H1 (cell line): ENCODE results near the gene CDK8. TPM values are rescaled to one million over a fixed set of nuclear protein-coding genes. Genes with fewer than 3 reads are reported as not detected.

ENCODE experiments used
- CTCF ChIA-PET: fragments of 300-600 bp; sonication (Branson Sonifier 250); formaldehyde crosslinking; loops from one replicate; lab custom pipeline; 2021; ENCODE audit not compliant: partially characterized antibody; lab: Charles Lee
- POLR2A ChIA-PET: fragments of 300-600 bp; sonication (Branson Sonifier 250); formaldehyde crosslinking; loops from one replicate; lab custom pipeline; 2021; ENCODE audit warnings: inconsistent platforms; ENCODE audit not compliant: partially characterized antibody; lab: Charles Lee
- DNase-seq, 2 experiments: peaks; one replicate each; pipeline versions ENCODE4 v3.0.0 to v3.0.0-alpha.2; 2010 to 2022; ENCODE audit warnings: low spot score in 2 of 2, low read depth in 1 of 2, mixed read lengths in 1 of 2
- FAIRE-seq: peaks from 2 replicates; lab custom pipeline; 2011; peaks lifted over from hg19 to GRCh38; lab: Jason Lieb, UNC
- H2AFZ ChIP-seq: 2 replicates; pipeline ENCODE4 v1.8.1; 2012; ENCODE audit warnings: low read length, inconsistent platforms
- H2AK5ac ChIP-seq: 2 replicates; pipeline ENCODE4 v1.6.1; 2013; ENCODE audit warnings: low read depth, low read length
- H2BK120ac ChIP-seq: replicated peaks from 2 replicates; pipeline ENCODE3; 2013; ENCODE audit warnings: low read depth, low read length, inconsistent platforms
- H2BK12ac ChIP-seq: 2 replicates; pipeline ENCODE4 v1.6.1; 2013; ENCODE audit warnings: low read depth, low read length
- H2BK15ac ChIP-seq: 2 replicates; pipeline ENCODE4 v1.6.1; 2013; ENCODE audit warnings: low read length
- H2BK20ac ChIP-seq: 2 replicates; pipeline ENCODE4 v1.6.1; 2013; ENCODE audit warnings: low read length
- H2BK5ac ChIP-seq: 2 replicates; pipeline ENCODE4 v1.6.1; 2013; ENCODE audit warnings: low read depth, low read length
- H3K14ac ChIP-seq: 2 replicates; pipeline ENCODE4 v1.6.1; 2013; ENCODE audit warnings: inconsistent platforms; ENCODE audit not compliant: insufficient read length
- H3K18ac ChIP-seq: 2 replicates; pipeline ENCODE4 v1.6.1; 2013; ENCODE audit warnings: low read length; ENCODE audit errors: extremely low read depth
- H3K23ac ChIP-seq: 2 replicates; pipeline ENCODE4 v1.6.1; 2013; ENCODE audit warnings: inconsistent platforms; ENCODE audit not compliant: insufficient read length
- H3K23me2 ChIP-seq: 2 replicates; pipeline ENCODE4 v1.6.1; 2013; ENCODE audit warnings: low read depth, low read length
- H3K27ac ChIP-seq: 2 replicates; pipeline ENCODE4 v1.6.1; 2011; ENCODE audit warnings: low read depth, low read length, inconsistent platforms
- H3K27me3 ChIP-seq, 4 experiments: replicated peaks in 1 of 4; 1 replicate in 1 of 4; 2 replicates in 3 of 4; pipeline versions ENCODE4 v1.6.1 to v1.8.1; 2011 to 2013; ENCODE audit warnings: low read length in 3 of 4, mild to moderate bottlenecking in 3 of 4, inconsistent platforms in 2 of 4, mixed read lengths in 2 of 4, moderate library complexity in 1 of 4; ENCODE audit not compliant: control insufficient read depth in 3 of 4, insufficient read depth in 3 of 4; ENCODE audit errors: extremely low read depth in 1 of 4
- H3K36me3 ChIP-seq, 4 experiments: 2 replicates each; pipeline versions ENCODE4 v1.6.1 to v1.8.1; 2011 to 2013; ENCODE audit warnings: mild to moderate bottlenecking in 4 of 4, low read length in 3 of 4, moderate library complexity in 2 of 4, control low read depth in 1 of 4, inconsistent platforms in 1 of 4; ENCODE audit not compliant: insufficient read depth in 4 of 4, control insufficient read depth in 2 of 4
- H3K4ac ChIP-seq: replicated peaks from 2 replicates; pipeline ENCODE3; 2013; ENCODE audit warnings: low read length, low read depth, mixed read lengths, inconsistent platforms; ENCODE audit not compliant: insufficient read length
- H3K4me1 ChIP-seq, 4 experiments: replicated peaks in 1 of 4; 1 replicate in 1 of 4; 2 replicates in 3 of 4; pipeline versions ENCODE4 v1.6.1 to v1.8.1; 2011 to 2013; ENCODE audit warnings: low read length in 3 of 4, inconsistent platforms in 2 of 4, mixed read lengths in 1 of 4; ENCODE audit not compliant: insufficient read depth in 4 of 4, control insufficient read depth in 3 of 4
- H3K4me2 ChIP-seq, 2 experiments: 2 replicates each; pipeline versions ENCODE4 v1.6.1 to v1.8.1; 2011 to 2013; ENCODE audit warnings: low read depth in 2 of 2, low read length in 2 of 2, control low read depth in 1 of 2, inconsistent platforms in 1 of 2, mild to moderate bottlenecking in 1 of 2; ENCODE audit not compliant: insufficient read depth in 1 of 2
- H3K4me3 ChIP-seq, 4 experiments: fragments of 200-600, 300-600 bp in 1 of 4; sonication (generic), shearing (Covaris generic), sonication (Bioruptor Twin) in 1 of 4; 2 replicates each; pipeline versions ENCODE4 v1.5.1 to v1.8.1; 2011 to 2016; ENCODE audit warnings: low read length in 4 of 4, low read depth in 3 of 4, control low read depth in 2 of 4, inconsistent platforms in 2 of 4, mild to moderate bottlenecking in 2 of 4, mixed read lengths in 1 of 4, moderate library complexity in 1 of 4; ENCODE audit not compliant: insufficient read depth in 2 of 4; ENCODE audit errors: extremely low read depth in 1 of 4
- H3K56ac ChIP-seq: replicated peaks from 2 replicates; pipeline ENCODE3; 2013; ENCODE audit warnings: low read depth, mild to moderate bottlenecking, mixed read lengths, low read length, inconsistent platforms; ENCODE audit not compliant: insufficient read length
- H3K79me1 ChIP-seq: 2 replicates; pipeline ENCODE4 v1.6.1; 2013; ENCODE audit warnings: low read depth, low read length, control low read depth
- H3K79me2 ChIP-seq, 2 experiments: 2 replicates each; pipeline versions ENCODE4 v1.6.1 to v1.8.1; 2012 to 2013; ENCODE audit warnings: low read length in 2 of 2, mild to moderate bottlenecking in 2 of 2, inconsistent platforms in 1 of 2; ENCODE audit not compliant: insufficient read depth in 2 of 2, control insufficient read depth in 1 of 2
- H3K9ac ChIP-seq, 4 experiments: replicated peaks in 1 of 4; 1 replicate in 1 of 4; 2 replicates in 3 of 4; pipeline versions ENCODE4 v1.6.1 to v1.8.1; 2011 to 2013; ENCODE audit warnings: low read depth in 3 of 4, low read length in 3 of 4, control low read depth in 2 of 4, mild to moderate bottlenecking in 2 of 4, moderate library complexity in 2 of 4, inconsistent platforms in 1 of 4; ENCODE audit errors: extremely low read depth in 1 of 4
- H3K9me3 ChIP-seq, 2 experiments: 2 replicates each; pipeline versions ENCODE4 v1.6.1 to v1.8.1; 2012 to 2013; ENCODE audit warnings: mild to moderate bottlenecking in 2 of 2, moderate library complexity in 2 of 2, control low read depth in 1 of 2, inconsistent platforms in 1 of 2, low read depth in 1 of 2, low read length in 1 of 2, mixed read lengths in 1 of 2; ENCODE audit not compliant: insufficient read depth in 2 of 2
- H4K20me1 ChIP-seq, 2 experiments: replicated peaks in 1 of 2; 2 replicates each; pipeline versions ENCODE3 to v1.8.1; 2011 to 2013; ENCODE audit warnings: inconsistent platforms in 2 of 2, low read length in 2 of 2, mild to moderate bottlenecking in 1 of 2; ENCODE audit not compliant: insufficient read depth in 2 of 2, control insufficient read depth in 1 of 2
- H4K5ac ChIP-seq: 2 replicates; pipeline ENCODE4 v1.6.1; 2013; ENCODE audit warnings: low read length, low read depth, mixed read lengths, inconsistent platforms; ENCODE audit not compliant: insufficient read length
- H4K8ac ChIP-seq: 2 replicates; pipeline ENCODE4 v1.8.0; 2013; ENCODE audit warnings: mild to moderate bottlenecking, moderate library complexity, low read length, inconsistent platforms; ENCODE audit not compliant: insufficient read depth; ENCODE audit errors: extremely low read depth
- H4K91ac ChIP-seq: replicated peaks from 2 replicates; pipeline ENCODE3; 2013; ENCODE audit warnings: low read length, mixed read lengths, inconsistent platforms; ENCODE audit not compliant: insufficient read length
- ASH2L ChIP-seq: fragments of 200-600, 300-600 bp; sonication (generic); IDR thresholded peaks from one replicate; pipeline ENCODE4 v1.7.1; 2017; ENCODE audit warnings: low read length
- CHD2 ChIP-seq: IDR thresholded peaks from 2 replicates; pipeline ENCODE4 v1.6.1; 2012; ENCODE audit warnings: low read length, improper control_type of control experiment
- CTBP2 ChIP-seq: IDR thresholded peaks from 2 replicates; pipeline ENCODE4 v1.7.0; 2011; ENCODE audit warnings: borderline replicate concordance, mild to moderate bottlenecking, moderate library complexity, mixed read lengths, low read length; ENCODE audit not compliant: insufficient read depth, insufficient read length
- FOSL1 ChIP-seq: IDR thresholded peaks from 2 replicates; pipeline ENCODE4 v1.6.1; 2011; ENCODE audit warnings: mild to moderate bottlenecking, low read depth, low read length, moderate library complexity; ENCODE audit not compliant: insufficient read depth
- HDAC2 ChIP-seq, 2 experiments: fragments of 300-600 bp in 1 of 2; sonication (generic) in 1 of 2; IDR thresholded peaks; 2 replicates each; pipeline ENCODE4 v1.6.1; 2011 to 2012; ENCODE audit warnings: low read depth in 2 of 2, low read length in 2 of 2, mild to moderate bottlenecking in 2 of 2, moderate library complexity in 2 of 2, borderline replicate concordance in 1 of 2, inconsistent platforms in 1 of 2
- JUN ChIP-seq: IDR thresholded peaks from 2 replicates; pipeline ENCODE4 v1.6.1; 2011; ENCODE audit warnings: low read depth, mild to moderate bottlenecking, improper control_type of control experiment, low read length
- KDM1A ChIP-seq: fragments of 200-600, 300-600 bp; sonication (generic); IDR thresholded peaks from 2 replicates; pipeline ENCODE4 v1.7.1; 2016; ENCODE audit warnings: mild to moderate bottlenecking, low read length, borderline replicate concordance
- MAFK ChIP-seq: IDR thresholded peaks from 2 replicates; pipeline ENCODE4 v1.6.1; 2012; ENCODE audit warnings: low read depth, mild to moderate bottlenecking, improper control_type of control experiment, low read length
- PHF8 ChIP-seq: fragments of 200-600 bp; sonication (generic); conservative IDR thresholded peaks from 2 replicates; pipeline ENCODE4 v1.7.1; 2012; ENCODE audit warnings: low read depth, mild to moderate bottlenecking, inconsistent platforms, low read length, moderate library complexity
- POLR2AphosphoS5 ChIP-seq: IDR thresholded peaks from 2 replicates; pipeline ENCODE4 v1.6.1; 2011; ENCODE audit warnings: low read depth, low read length
- RBBP5 ChIP-seq: IDR thresholded peaks from 2 replicates; pipeline ENCODE4 v1.7.1; 2012; ENCODE audit warnings: low read depth, mild to moderate bottlenecking, inconsistent platforms, low read length, moderate library complexity, borderline replicate concordance
- SIRT6 ChIP-seq: IDR thresholded peaks from one replicate; pipeline ENCODE4 v1.7.1; 2012; ENCODE audit warnings: low read length, inconsistent platforms
- TEAD4 ChIP-seq: IDR thresholded peaks from 2 replicates; pipeline ENCODE4 v1.6.1; 2012; ENCODE audit warnings: low read depth, low read length, inconsistent platforms, mixed read lengths
- ZNF274 ChIP-seq: IDR thresholded peaks from 2 replicates; pipeline ENCODE4 v1.7.0; 2012; ENCODE audit warnings: low read length, borderline replicate concordance; ENCODE audit errors: extremely low read depth
- WGBS, 2 experiments: shearing (Covaris generic) in 1 of 2; methylation state at CpG; one replicate each; pipeline versions ENCODE4 v1.1.6 to v1.1.7; 2013 to 2015; ENCODE audit warnings: low lambda C conversion rate in 2 of 2, mixed read lengths in 2 of 2, inconsistent platforms in 1 of 2, low coverage in 1 of 2, missing lambda C conversion rate in 1 of 2; ENCODE audit not compliant: insufficient replicate concordance in 2 of 2, insufficient coverage in 1 of 2, insufficient read length in 1 of 2; ENCODE audit errors: extremely low coverage in 1 of 2, missing lambda C conversion rate in 1 of 2; 5-methylcytosine and 5-hydroxymethylcytosine counted together
- polyA plus RNA-seq, 7 experiments: library from polyadenylated mRNA; depleted of rRNA in 3 of 7; stranded (reverse) in 5 of 7; unstranded in 2 of 7; fragments of >200 nt in 5 of 7; fragments of 200-250 nt in 2 of 7; gene quantifications; 1 replicate in 5 of 7; 2 replicates in 1 of 7; 4 replicates in 1 of 7; pipeline versions ENCODE4 v1.2.1 to v1.2.3, GENCODE V29; 2011 to 2013; ENCODE audit warnings: missing spikeins in 2 of 7, mixed read lengths in 2 of 7
- total RNA-seq: library from RNA; stranded (reverse); fragmentation: NEBNext Ultra II Directional; extraction: Animal tissue kit (Norgen Biotek cat#: 25700); gene quantifications from 2 replicates; pipeline ENCODE4 v1.2.1, GENCODE V29; 2021
- TF ChIP-seq, protein P1 (sequence below): IDR thresholded peaks from 2 replicates; pipeline ENCODE4 v1.6.1; 2012; ENCODE audit warnings: inconsistent platforms

Gene CDK8
- total and polyA plus RNA-seq, 2 of the 8 experiments (the other 6 are each of a cell fraction or from before 2014, with no cell fraction given): 22.1 to 25.6 TPM

DNA sequence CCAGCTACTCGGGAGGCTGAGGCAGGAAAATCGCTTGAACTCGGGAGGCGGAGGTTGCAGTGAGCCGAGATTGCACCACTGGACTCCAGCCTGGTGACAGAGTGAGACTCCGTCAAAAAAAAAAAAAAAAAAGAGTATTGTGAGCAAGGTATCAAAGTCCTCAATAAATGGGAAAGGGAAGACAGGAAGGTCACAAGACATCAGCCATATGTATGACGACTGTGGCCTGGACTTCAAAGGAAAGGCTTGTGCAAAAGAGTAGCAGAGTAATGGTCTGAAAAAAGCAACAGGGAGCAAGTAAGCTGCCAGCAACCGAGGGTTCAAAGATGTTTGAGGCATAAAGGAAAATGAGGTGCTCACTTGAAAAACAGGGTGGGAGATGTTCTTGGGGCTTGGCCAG is 187.5 kb downstream of the CDK8 start:
- Histone ChIP-seq H4K20me1 (no peaks in the 10 kb centered on the region), H2AFZ (no peak overlapping the region), H3K14ac (no peak overlapping the region), H3K23ac (no peak overlapping the region), H3K56ac (no peak overlapping the region), H3K4me1 (no peaks in the 10 kb centered on the region), H3K27me3 (no peaks in the 10 kb centered on the region), H2BK15ac (no peak overlapping the region), H3K79me1 (no peaks in the 10 kb centered on the region), H3K18ac (no peak overlapping the region), H3K9ac (no peak overlapping the region), H3K4me2 (no peak overlapping the region), H2BK120ac (no peak overlapping the region), H2BK20ac (no peak overlapping the region), H2BK5ac (no peak overlapping the region), H3K23me2 (no peaks in the 10 kb centered on the region), H4K91ac (no peak overlapping the region), H2BK12ac (no peak overlapping the region), H2AK5ac (no peak overlapping the region), H3K4me3 (no peak overlapping the region), H3K27ac (no peak overlapping the region), H4K5ac (no peak overlapping the region), H3K4ac (no peak overlapping the region), H3K9me3 (peaks cover 0 to 11% of the 10 kb centered on the region in 2 experiments; a peak in 2 of 4 replicates), H4K8ac (no peak overlapping the region), H3K36me3 (no peaks in the 10 kb centered on the region), H3K79me2 (no peaks in the 10 kb centered on the region)
- FAIRE-seq (no peak), DNase-seq (no peak)
- WGBS, 2 experiments: 83% methylated on average over 2 of the region's 8 CpGs; no CpG with 5 or more reads in 1 of the 2 experiments
- POLR2A ChIA-PET: no interaction called here
- CTCF ChIA-PET: no interaction called here
- TF ChIP-seq ZNF274 (no peak), SIRT6 (no peak), PHF8 (no peak), KDM1A (no peak), POLR2AphosphoS5 (no peak), ASH2L (no peak), RBBP5 (no peak), CTBP2 (no peak), HDAC2 (IDR thresholded peaks at IDR 0.05; ENCODE audit: borderline replicate concordance in 1 of 2, low read depth in 2 of 2, low read length in 2 of 2) (no peak), CHD2 (no peak), FOSL1 (no peak), MAFK (no peak), TEAD4 (no peak), JUN (no peak)
- TF ChIP-seq, protein P1, sequence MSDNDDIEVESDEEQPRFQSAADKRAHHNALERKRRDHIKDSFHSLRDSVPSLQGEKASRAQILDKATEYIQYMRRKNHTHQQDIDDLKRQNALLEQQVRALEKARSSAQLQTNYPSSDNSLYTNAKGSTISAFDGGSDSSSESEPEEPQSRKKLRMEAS: no peak
